GM19397 (cell line): ENCODE data around the gene PLPPR1.

Source experiments
- ATAC-seq: cut with Tn5 transposase; IDR thresholded peaks from one replicate; pipeline ENCODE4 v1.9.1; 2021; ENCODE audit warnings: mild to moderate bottlenecking, moderate library complexity; ENCODE audit not compliant: unreplicated experiment

Gene PLPPR1

GRCh38 chr9:101028346-101029314, at the start of gene PLPPR1:
Gene PLPPR1, plus strand, starts transcription at chr9:101028727.
- no peak for ATAC-seq

- ATAC-seq: no peak
Measured at GRCh38 chr9:100989731-100990130, 38.8 kb upstream of the PLPPR1 start.

GRCh38 chr9:100990605-100991381, 37.7 kb upstream of the PLPPR1 start:
- ATAC-seq: no peak

GRCh38 chr9:100992632-100993031, 35.9 kb upstream of the PLPPR1 start:
- no peak for ATAC-seq

GRCh38 chr9:100999906-101000544, 28.5 kb upstream of the PLPPR1 start:
- ATAC-seq: no peak

GRCh38 chr9:101005246-101005645, 23.3 kb upstream of the PLPPR1 start:
- ATAC-seq: no peak

GRCh38 chr9:101014566-101014965, 14.0 kb upstream of the PLPPR1 start:
- ATAC-seq: no peak

GRCh38 chr9:101018467-101018866, 10.1 kb upstream of the PLPPR1 start:
- ATAC-seq: no peak

GRCh38 chr9:101022704-101023103, 5.8 kb upstream of the PLPPR1 start:
- no peak for ATAC-seq

- no peak for ATAC-seq
Measured at GRCh38 chr9:101025940-101026339, 2.6 kb upstream of the PLPPR1 start.

- no peak for ATAC-seq
Measured at GRCh38 chr9:101026824-101027223, 1.7 kb upstream of the PLPPR1 start.

GRCh38 chr9:101027236-101027635, 1.3 kb upstream of the PLPPR1 start:
- ATAC-seq: no peak

GRCh38 chr9:101027733-101028345, 688 bp upstream of the PLPPR1 start:
- no peak for ATAC-seq

- no peak for ATAC-seq
Measured at GRCh38 chr9:101029315-101030085, 973 bp downstream of the PLPPR1 start.

- ATAC-seq: no peak
Measured at GRCh38 chr9:101030086-101030391, 1.5 kb downstream of the PLPPR1 start.

GRCh38 chr9:101032426-101032825, 3.9 kb downstream of the PLPPR1 start:
- no peak for ATAC-seq

- ATAC-seq: no peak
Measured at GRCh38 chr9:101034222-101034621, 5.7 kb downstream of the PLPPR1 start.

GRCh38 chr9:101035098-101035497, 6.6 kb downstream of the PLPPR1 start:
- ATAC-seq: no peak

GRCh38 chr9:101037430-101037829, 8.9 kb downstream of the PLPPR1 start:
- ATAC-seq: no peak

- no peak for ATAC-seq
Measured at GRCh38 chr9:101038488-101038887, 10.0 kb downstream of the PLPPR1 start.
